ENCODE data around the gene AIF1. TPM values are rescaled to one million over a fixed set of nuclear protein-coding genes. Genes with fewer than 3 reads are reported as not detected.
A peak's percentile ranks its signal among the peaks of the same experiment; 100 is the strongest.

AIF1 gene
- total RNA-seq, 3 donors from 2014 or later (not counting 1 experiment from before 2014, with no cell fraction given): 8.7 to 47.0 (median 17.9) TPM

DNA sequence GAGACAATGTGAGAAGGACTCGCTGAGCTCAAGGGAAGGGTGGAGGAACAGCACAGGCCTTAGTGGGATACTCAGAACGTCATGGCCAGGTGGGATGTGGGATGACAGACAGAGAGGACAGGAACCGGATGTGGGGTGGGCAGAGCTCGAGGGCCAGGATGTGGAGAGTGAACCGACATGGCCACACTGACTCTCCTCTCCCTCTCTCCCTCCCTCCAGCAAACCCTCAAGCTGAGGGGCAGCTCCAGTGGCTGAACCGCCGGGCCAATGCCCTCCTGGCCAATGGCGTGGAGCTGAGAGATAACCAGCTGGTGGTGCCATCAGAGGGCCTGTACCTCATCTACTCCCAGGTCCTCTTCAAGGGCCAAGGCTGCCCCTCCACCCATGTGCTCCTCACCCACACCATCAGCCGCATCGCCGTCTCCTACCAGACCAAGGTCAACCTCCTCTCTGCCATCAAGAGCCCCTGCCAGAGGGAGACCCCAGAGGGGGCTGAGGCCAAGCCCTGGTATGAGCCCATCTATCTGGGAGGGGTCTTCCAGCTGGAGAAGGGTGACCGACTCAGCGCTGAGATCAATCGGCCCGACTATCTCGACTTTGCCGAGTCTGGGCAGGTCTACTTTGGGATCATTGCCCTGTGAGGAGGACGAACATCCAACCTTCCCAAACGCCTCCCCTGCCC is 38.0 kb upstream of the AIF1 start:
- Histone ChIP-seq H3K4me3 (ENCODE audit: low read length) (peak overlapping the region; percentile 42), H3K27ac (ENCODE audit: low read length) (peak overlapping the region; percentile 94), H3K27me3 (ENCODE audit: control insufficient read depth, insufficient read depth, low read length) (no peaks in the 10 kb centered on the region), H3K4me1 (ENCODE audit: control insufficient read depth, insufficient read depth, low read length) (peaks cover 89% of the 10 kb centered on the region), H3K36me3 (ENCODE audit: control insufficient read depth, insufficient read depth, low read length) (peaks cover 10% of the 10 kb centered on the region), H3K9me3 (ENCODE audit: control insufficient read depth, insufficient read depth, low read length) (no peaks in the 10 kb centered on the region)
- H3K9me3 Mint-ChIP-seq: no peaks in the 10 kb centered on the region
- peak overlapping the region; percentile 95 to 99 for H3K27ac Mint-ChIP-seq
- H3K27me3 Mint-ChIP-seq (ENCODE audit: low read depth in 2 of 2): no peaks in the 10 kb centered on the region
- 47% methylated on average over 18 of the region's 19 CpGs for WGBS (ENCODE audit: insufficient coverage)
- intact Hi-C loops (cut with micrococcal nuclease): no loop called here
- peak overlapping the region; percentile 84 for H3K4me3 Mint-ChIP-seq
- DNase-seq (peak in 1 of 2 donors; percentile 75), ATAC-seq (peak; percentile 11 to 38 (median 36))
- no peak for TF ChIP-seq CTCF (IDR thresholded peaks at IDR 0.05)
- H3K36me3 Mint-ChIP-seq: no peaks in the 10 kb centered on the region
- peaks cover 85 to 95% of the 10 kb centered on the region in 2 donors for H3K4me1 Mint-ChIP-seq

GRCh38 chr6:31577579-31577966 is 37.5 kb upstream of the AIF1 start:
- peaks cover 89% of the 10 kb centered on the region for H3K4me1 ChIP-seq (ENCODE audit: control insufficient read depth, insufficient read depth, low read length)
- peaks cover 10% of the 10 kb centered on the region for H3K36me3 ChIP-seq (ENCODE audit: control insufficient read depth, insufficient read depth, low read length)
- no peak for TF ChIP-seq CTCF (IDR thresholded peaks at IDR 0.05)
- H3K4me1 Mint-ChIP-seq: peaks cover 85 to 95% of the 10 kb centered on the region in 2 donors
- ATAC-seq (no peak), DNase-seq (peak in 1 of 2 donors; percentile 6)
- no peaks in the 10 kb centered on the region for H3K9me3 ChIP-seq (ENCODE audit: control insufficient read depth, insufficient read depth, low read length)
- no peaks in the 10 kb centered on the region for H3K36me3 Mint-ChIP-seq
- WGBS (ENCODE audit: insufficient coverage): 62% methylated on average over 2 of the region's 3 CpGs
- peak overlapping the region; percentile 95 to 99 for H3K27ac Mint-ChIP-seq
- H3K9me3 Mint-ChIP-seq: no peaks in the 10 kb centered on the region
- peak overlapping the region; percentile 94 for H3K27ac ChIP-seq (ENCODE audit: low read length)
- intact Hi-C loops (cut with micrococcal nuclease): no loop called here
- peak overlapping the region; percentile 84 for H3K4me3 Mint-ChIP-seq
- peak overlapping the region; percentile 42 for H3K4me3 ChIP-seq (ENCODE audit: low read length)
- H3K27me3 ChIP-seq (ENCODE audit: control insufficient read depth, insufficient read depth, low read length): no peaks in the 10 kb centered on the region
- H3K27me3 Mint-ChIP-seq (ENCODE audit: low read depth in 2 of 2): no peaks in the 10 kb centered on the region

DNA sequence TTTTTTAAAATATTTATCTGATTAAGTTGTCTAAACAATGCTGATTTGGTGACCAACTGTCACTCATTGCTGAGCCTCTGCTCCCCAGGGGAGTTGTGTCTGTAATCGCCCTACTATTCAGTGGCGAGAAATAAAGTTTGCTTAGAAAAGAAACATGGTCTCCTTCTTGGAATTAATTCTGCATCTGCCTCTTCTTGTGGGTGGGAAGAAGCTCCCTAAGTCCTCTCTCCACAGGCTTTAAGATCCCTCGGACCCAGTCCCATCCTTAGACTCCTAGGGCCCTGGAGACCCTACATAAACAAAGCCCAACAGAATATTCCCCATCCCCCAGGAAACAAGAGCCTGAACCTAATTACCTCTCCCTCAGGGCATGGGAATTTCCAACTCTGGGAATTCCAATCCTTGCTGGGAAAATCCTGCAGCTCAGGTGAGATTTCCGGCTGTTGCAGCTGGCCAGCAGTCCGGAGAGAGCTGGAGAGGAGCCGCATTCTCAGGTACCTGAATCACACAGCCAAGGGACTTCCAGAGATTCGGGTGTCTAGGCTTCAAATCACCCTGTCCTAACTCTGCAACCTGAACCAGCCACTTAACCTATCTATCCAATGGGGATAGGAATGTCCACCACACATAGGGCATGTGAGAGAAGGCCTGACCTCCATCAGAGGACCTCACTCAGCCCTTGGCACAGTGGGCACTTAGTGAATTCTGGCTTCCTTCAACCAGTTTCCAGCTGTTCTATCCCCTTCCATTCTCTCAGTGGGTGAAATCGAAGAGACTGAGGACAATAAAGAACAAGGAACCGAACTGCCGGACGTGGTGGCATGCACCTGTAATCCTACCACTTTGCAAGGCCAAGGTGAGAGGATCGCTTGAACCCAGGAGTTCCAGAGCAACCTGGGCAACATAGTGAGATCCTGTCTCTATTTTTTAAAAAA is 36.6 kb upstream of the AIF1 start:
- ATAC-seq: no peak
- peaks cover 84 to 92% of the 10 kb centered on the region in 2 donors for H3K4me1 Mint-ChIP-seq

More for the DNA sequence above, 36.6 kb upstream of the AIF1 start:
- no peaks in the 10 kb centered on the region for H3K9me3 ChIP-seq (ENCODE audit: control insufficient read depth, insufficient read depth, low read length)
- H3K27ac Mint-ChIP-seq: peak overlapping the region; percentile 95 to 100
- no peak for TF ChIP-seq CTCF (IDR thresholded peaks at IDR 0.05)
- H3K4me3 Mint-ChIP-seq: peak overlapping the region; percentile 80
- H3K27me3 ChIP-seq (ENCODE audit: control insufficient read depth, insufficient read depth, low read length): no peaks in the 10 kb centered on the region
- intact Hi-C loops (cut with micrococcal nuclease): no loop called here
- H3K36me3 ChIP-seq (ENCODE audit: control insufficient read depth, insufficient read depth, low read length): peaks cover 10% of the 10 kb centered on the region
- no peak overlapping the region for H3K27ac ChIP-seq (ENCODE audit: low read length)
- no peaks in the 10 kb centered on the region for H3K9me3 Mint-ChIP-seq
- H3K4me1 ChIP-seq (ENCODE audit: control insufficient read depth, insufficient read depth, low read length): peaks cover 89% of the 10 kb centered on the region
- H3K36me3 Mint-ChIP-seq: no peaks in the 10 kb centered on the region
- no peaks in the 10 kb centered on the region for H3K27me3 Mint-ChIP-seq (ENCODE audit: low read depth in 2 of 2)
- peak in 1 of 2 donors; percentile 19 for DNase-seq
- 84% methylated on average over 12 of the region's 12 CpGs for WGBS (ENCODE audit: insufficient coverage)
- H3K4me3 ChIP-seq (ENCODE audit: low read length): no peak overlapping the region
